ENCODE measurements around the gene ACYP2.
A peak's percentile ranks its signal among the peaks of the same experiment; 100 is the strongest.

ACYP2 gene

GRCh38 chr2:54164106-54164505, 48.7 kb downstream of the ACYP2 start:
- DNase-seq: no peak

- no peak for DNase-seq
Measured at GRCh38 chr2:54166121-54166773, 50.8 kb downstream of the ACYP2 start.

GRCh38 chr2:54176577-54176976, 61.2 kb downstream of the ACYP2 start:
- DNase-seq: peak; percentile 72

GRCh38 chr2:54183281-54183680, 67.9 kb downstream of the ACYP2 start:
- no peak for DNase-seq

GRCh38 chr2:54183972-54184371, 68.6 kb downstream of the ACYP2 start:
- DNase-seq: no peak

GRCh38 chr2:54185105-54185504, 69.7 kb downstream of the ACYP2 start:
- no peak for DNase-seq

- DNase-seq: no peak
Measured at GRCh38 chr2:54187331-54187730, 71.9 kb downstream of the ACYP2 start.

GRCh38 chr2:54189539-54189938, 74.1 kb downstream of the ACYP2 start:
- DNase-seq: no peak

- no peak for DNase-seq
Measured at GRCh38 chr2:54191361-54192135, 76.1 kb downstream of the ACYP2 start.

- DNase-seq: no peak
Measured at GRCh38 chr2:54194761-54195750, 79.6 kb downstream of the ACYP2 start.

- no peak for DNase-seq
Measured at GRCh38 chr2:54196646-54197045, 81.2 kb downstream of the ACYP2 start.

- no peak for DNase-seq
Measured at GRCh38 chr2:54204476-54204875, 89.1 kb downstream of the ACYP2 start.

- DNase-seq: no peak
Measured at GRCh38 chr2:54206596-54206995, 91.2 kb downstream of the ACYP2 start.

- DNase-seq: no peak
Measured at GRCh38 chr2:54207666-54208195, 92.3 kb downstream of the ACYP2 start.

- no peak for DNase-seq
Measured at GRCh38 chr2:54208364-54209240, 93.2 kb downstream of the ACYP2 start.

- no peak for DNase-seq
Measured at GRCh38 chr2:54209379-54209778, 94.0 kb downstream of the ACYP2 start.

- no peak for DNase-seq
Measured at GRCh38 chr2:54212456-54212855, 97.0 kb downstream of the ACYP2 start.

- DNase-seq: no peak
Measured at GRCh38 chr2:54213082-54213481, 97.7 kb downstream of the ACYP2 start.

GRCh38 chr2:54224997-54225396, 109.6 kb downstream of the ACYP2 start:
- DNase-seq: no peak

GRCh38 chr2:54226260-54226659, 110.8 kb downstream of the ACYP2 start:
- no peak for DNase-seq

GRCh38 chr2:54227798-54228197, 112.4 kb downstream of the ACYP2 start:
- no peak for DNase-seq

- DNase-seq: no peak
Measured at GRCh38 chr2:54228945-54229344, 113.5 kb downstream of the ACYP2 start.
